Lower leg skin (tissue), 4 donors: ENCODE results near the gene IGSF8. TPM values are rescaled to one million over a fixed set of nuclear protein-coding genes. Genes with fewer than 3 reads are reported as not detected.
"Not testable (repeated sequence)": the region's sequence is repeated elsewhere in the genome, so short reads cannot be mapped to it uniquely, and the experiment has no call there.

Source experiments
- DNase-seq, 2 donors: peaks; one replicate each; pipeline ENCODE4 v3.0.0-alpha.2; 2019; ENCODE audit warnings: low spot score in 2 of 2
- H3K4me3 ChIP-seq: fragments of 200-600 bp; sonication (generic); 2 replicates; pipeline ENCODE4 v1.5.1; 2017; ENCODE audit warnings: mild to moderate bottlenecking, low read depth; ENCODE audit not compliant: poor library complexity, severe bottlenecking
- POLR2A ChIP-seq, 2 donors: fragments of 450-650 bp; IDR thresholded peaks; one replicate each; pipeline ENCODE4 v1.6.1; 2016 to 2017; ENCODE audit warnings: antibody characterized with exemption in 2 of 2, mild to moderate bottlenecking in 1 of 2, moderate library complexity in 1 of 2
- WGBS, 2 donors: methylation state at CpG; one replicate each; pipeline ENCODE4 v1.1.5; 2018; 5-methylcytosine and 5-hydroxymethylcytosine counted together
- intact Hi-C: fragments of 100-400 bp; cut with DNase I; formaldehyde crosslinking; loops from one replicate; pipeline ENCODE4 v1.15.0; 2023; ENCODE audit warnings: low total_unique reads
- total RNA-seq, 4 donors: library from RNA; depleted of rRNA; stranded (reverse); fragments of >200 nt; gene quantifications; one replicate each; pipeline ENCODE4 v1.1.0, GENCODE V29; 2016
- TF ChIP-seq, protein P1 (sequence below), 3 donors: fragments of 450-650 bp; IDR thresholded peaks; one replicate each; pipeline ENCODE4 v1.5.1; 2016; ENCODE audit warnings: antibody characterized with exemption in 3 of 3, mild to moderate bottlenecking in 3 of 3, moderate library complexity in 2 of 3

Gene IGSF8
- total RNA-seq, 4 donors from 2014 or later, result 44.5 to 74.5 (median 54.9) TPM

DNA sequence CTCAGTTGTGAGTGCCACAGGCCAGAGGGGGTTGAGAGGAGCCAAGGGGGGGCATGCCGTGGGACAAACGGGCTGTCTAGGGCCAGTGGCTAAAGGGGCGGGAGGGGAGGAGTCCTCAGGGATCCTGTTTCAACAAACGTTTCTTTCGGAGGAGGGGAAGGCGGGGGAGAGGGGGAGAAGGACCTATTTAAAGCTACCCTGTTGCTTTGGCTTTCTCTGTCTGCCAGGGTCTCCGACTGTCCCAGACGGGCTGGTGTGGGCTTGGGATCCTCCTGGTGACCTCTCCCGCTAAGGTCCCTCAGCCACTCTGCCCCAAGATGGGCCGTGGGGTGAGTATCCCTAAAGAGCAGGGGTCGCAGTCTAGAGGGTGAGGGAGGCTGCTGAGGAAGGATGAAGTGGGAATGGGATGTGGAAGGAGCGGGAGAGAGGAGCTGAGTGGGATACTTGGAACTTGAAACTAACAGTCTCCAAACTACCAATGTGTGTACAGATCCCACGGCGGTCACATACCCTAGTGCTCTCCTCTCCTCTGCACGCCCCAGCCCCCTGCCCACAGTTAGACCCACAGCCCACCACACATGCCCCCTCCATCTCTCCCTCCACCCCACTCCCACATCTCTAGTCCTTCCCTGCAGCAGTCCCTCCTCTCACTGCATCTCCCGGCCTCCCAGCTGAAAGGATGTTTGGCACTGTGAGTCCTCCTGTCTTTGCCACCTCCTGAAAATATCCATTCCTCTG, 17.3 kb upstream of the IGSF8 start, which contains the start of gene ATP1A2:
Gene ATP1A2, plus strand, starts transcription at position 215 of the 738 bp plus-strand sequence. Its CDS starts 103 bp downstream, at position 318.
- DNase-seq, result no peak
- no peak for TF ChIP-seq POLR2A (IDR thresholded peaks at IDR 0.05)
- TF ChIP-seq, protein P1, sequence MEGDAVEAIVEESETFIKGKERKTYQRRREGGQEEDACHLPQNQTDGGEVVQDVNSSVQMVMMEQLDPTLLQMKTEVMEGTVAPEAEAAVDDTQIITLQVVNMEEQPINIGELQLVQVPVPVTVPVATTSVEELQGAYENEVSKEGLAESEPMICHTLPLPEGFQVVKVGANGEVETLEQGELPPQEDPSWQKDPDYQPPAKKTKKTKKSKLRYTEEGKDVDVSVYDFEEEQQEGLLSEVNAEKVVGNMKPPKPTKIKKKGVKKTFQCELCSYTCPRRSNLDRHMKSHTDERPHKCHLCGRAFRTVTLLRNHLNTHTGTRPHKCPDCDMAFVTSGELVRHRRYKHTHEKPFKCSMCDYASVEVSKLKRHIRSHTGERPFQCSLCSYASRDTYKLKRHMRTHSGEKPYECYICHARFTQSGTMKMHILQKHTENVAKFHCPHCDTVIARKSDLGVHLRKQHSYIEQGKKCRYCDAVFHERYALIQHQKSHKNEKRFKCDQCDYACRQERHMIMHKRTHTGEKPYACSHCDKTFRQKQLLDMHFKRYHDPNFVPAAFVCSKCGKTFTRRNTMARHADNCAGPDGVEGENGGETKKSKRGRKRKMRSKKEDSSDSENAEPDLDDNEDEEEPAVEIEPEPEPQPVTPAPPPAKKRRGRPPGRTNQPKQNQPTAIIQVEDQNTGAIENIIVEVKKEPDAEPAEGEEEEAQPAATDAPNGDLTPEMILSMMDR (IDR thresholded peaks at IDR 0.05), result no peak
- 51 to 54% methylated on average over 16 of the region's 16 CpGs for WGBS, 2 donors
- intact Hi-C loops, result no loop called here
- no peak within 1 kb of the TSS for H3K4me3 ChIP-seq

DNA sequence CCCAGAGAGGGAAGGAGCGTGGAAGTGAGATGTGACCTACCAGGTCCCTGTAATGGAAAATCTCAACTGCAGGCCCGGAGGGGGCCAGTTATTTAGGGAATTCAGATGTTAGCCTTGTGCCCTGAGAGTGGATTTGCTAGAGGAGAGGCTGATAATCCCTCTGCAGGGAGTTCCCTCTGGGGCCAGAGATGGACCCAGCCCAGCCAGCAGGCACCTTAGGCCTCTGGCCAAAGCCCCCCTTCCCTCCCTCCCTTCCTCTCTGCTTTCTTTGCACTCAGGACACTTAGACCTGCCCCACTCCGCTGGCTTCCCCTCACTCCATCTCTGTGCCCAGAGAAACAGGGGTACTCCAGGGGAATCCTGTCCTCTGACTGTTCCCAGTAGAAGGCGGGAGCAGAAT, 15.7 kb upstream of the IGSF8 start:
- no peak for TF ChIP-seq POLR2A (IDR thresholded peaks at IDR 0.05)
- TF ChIP-seq, protein P1 (IDR thresholded peaks at IDR 0.05), result no peak
- 78 to 83% methylated on average over 4 of the region's 4 CpGs for WGBS, 2 donors

DNA sequence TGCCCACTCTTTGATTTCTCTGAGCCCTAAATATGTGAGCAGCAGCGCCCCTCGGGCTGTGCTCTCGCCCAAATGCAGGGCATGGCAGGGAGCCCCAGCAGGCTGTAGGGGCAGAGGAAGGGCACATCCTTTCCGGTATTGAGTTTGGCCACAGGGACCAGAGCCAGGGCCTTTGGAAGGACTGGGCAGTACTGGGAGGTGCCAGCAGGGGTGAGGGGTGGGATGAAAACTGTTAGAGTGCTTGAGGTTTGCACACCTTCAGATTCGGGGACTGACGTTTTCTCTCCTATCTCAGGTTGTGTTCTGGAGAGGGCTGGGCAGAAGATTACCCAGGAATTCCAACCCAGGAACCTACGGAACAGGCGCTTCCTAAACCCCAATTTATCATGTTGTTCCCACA, 15.0 kb upstream of the IGSF8 start:
- WGBS, 2 donors, result 85 to 88% methylated on average over 8 of the region's 8 CpGs
- no peak for TF ChIP-seq POLR2A (IDR thresholded peaks at IDR 0.05)
- TF ChIP-seq, protein P1 (IDR thresholded peaks at IDR 0.05), result no peak
- intact Hi-C loops, result no loop called here
- no peak overlapping the region for H3K4me3 ChIP-seq
- no peak for DNase-seq

More for the DNA sequence above, 15.7 kb upstream of the IGSF8 start:
- intact Hi-C loops, result no loop called here
- no peak overlapping the region for H3K4me3 ChIP-seq
- DNase-seq, result no peak

DNA sequence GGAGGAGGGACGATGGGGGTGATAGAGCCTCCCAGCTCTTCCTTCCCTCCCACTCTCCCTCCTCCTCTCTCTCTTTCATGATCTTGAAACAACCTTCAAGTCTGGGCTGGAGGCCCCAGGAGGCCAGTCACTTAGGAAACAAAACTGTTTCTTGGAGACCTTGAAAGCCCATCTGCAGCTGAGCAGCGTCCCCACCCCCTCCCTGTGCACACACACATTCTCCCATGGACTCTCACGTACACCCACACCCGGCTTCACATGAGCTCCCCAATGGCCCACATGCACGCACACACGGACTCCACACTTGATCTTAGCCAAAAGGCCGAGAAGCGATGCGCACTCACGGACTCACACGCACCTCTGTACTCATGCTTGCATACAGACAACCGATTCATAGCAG, 13.9 kb upstream of the IGSF8 start:
- no peak for DNase-seq
- H3K4me3 ChIP-seq, result no peak overlapping the region
- no peak for TF ChIP-seq POLR2A (IDR thresholded peaks at IDR 0.05)
- TF ChIP-seq, protein P1 (IDR thresholded peaks at IDR 0.05), result no peak
- intact Hi-C loops, result no loop called here
- 71 to 82% methylated on average over 12 of the region's 12 CpGs for WGBS, 2 donors

DNA sequence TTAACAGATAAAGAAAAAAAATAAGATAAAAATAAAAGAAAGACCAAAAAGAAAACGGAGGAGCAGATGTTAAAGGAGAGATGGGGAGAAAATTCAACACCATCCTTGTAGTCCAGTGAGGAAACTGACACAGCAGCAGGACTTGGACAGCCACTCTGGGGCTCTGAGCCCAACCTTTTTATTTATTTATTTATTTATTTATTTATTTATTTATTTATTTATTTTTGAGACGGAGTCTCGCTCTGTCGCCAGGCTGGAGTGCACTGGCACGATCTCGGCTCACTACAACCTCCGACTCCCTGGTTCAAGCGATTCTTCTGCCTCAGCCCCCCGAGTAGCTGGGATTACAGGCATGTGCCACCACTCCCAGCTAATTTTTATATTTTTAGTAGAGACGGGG, 13.0 kb upstream of the IGSF8 start:
- WGBS, 2 donors, result 91 to 93% methylated on average over 10 of the region's 10 CpGs
- intact Hi-C loops, DNase-seq, H3K4me3 ChIP-seq: not testable (repeated sequence)

DNA sequence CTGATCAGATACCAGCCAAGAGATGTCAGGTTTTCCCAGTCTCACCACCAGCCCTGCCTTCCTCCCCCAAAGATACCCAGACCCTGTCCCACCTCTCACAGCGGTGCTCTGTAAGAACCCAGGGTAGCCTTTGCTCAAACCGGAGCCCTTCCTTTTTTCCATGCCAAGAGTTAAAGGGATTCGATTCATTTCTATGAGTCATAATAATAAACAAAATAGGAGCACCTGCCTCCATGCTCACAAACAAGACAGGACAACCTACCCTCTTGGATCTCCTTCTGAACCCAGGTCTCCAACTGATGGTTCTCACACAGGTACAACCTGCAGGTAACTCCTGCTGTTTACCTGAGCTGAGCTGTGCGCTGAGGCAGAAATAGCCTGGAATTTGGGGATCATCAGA, 11.3 kb upstream of the IGSF8 start:
- TF ChIP-seq POLR2A (IDR thresholded peaks at IDR 0.05), result no peak
- TF ChIP-seq, protein P1 (IDR thresholded peaks at IDR 0.05), result no peak
- no peak overlapping the region for H3K4me3 ChIP-seq
- DNase-seq, result no peak
- intact Hi-C loops, result loop anchor here (5.0 to 10.0 kb wide), 2 partner anchors 85 to 143 kb away; partner anchors contain the start of gene CASQ1
- WGBS, 2 donors, result 34 to 37% methylated on average over 4 of the region's 4 CpGs
